ENCODE results near the gene ARMC9. TPM values are rescaled to one million over a fixed set of nuclear protein-coding genes. Genes with fewer than 3 reads are reported as not detected.
A peak's percentile ranks its signal among the peaks of the same experiment; 100 is the strongest.

ARMC9 gene
- total and polyA plus RNA-seq, 4 donors = 20.5 to 51.6 (median 38.6) TPM

DNA sequence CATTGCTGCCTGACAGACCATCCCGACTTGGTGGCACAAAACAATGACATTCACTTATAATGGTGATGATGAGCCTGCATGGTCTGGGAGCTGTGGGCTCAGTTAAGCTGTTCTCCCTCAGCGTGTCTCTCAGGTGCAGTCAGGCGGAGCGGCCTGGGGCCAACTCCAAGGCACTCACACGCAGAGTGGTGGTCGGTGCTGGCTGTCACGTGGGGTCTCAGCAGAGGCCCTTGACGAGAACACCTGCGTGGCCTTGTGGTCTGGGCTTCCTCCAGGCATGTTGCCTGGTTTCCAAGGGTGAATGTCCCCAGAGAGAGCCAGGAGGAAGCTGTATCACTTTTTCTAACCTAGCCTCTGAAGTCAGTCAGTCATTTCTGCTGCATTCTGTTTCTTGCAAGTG lies 29.8 kb downstream of the ARMC9 start:
- ATAC-seq (ENCODE audit: insufficient read depth, low FRiP score) = no peak
- TF ChIP-seq, protein P1, sequence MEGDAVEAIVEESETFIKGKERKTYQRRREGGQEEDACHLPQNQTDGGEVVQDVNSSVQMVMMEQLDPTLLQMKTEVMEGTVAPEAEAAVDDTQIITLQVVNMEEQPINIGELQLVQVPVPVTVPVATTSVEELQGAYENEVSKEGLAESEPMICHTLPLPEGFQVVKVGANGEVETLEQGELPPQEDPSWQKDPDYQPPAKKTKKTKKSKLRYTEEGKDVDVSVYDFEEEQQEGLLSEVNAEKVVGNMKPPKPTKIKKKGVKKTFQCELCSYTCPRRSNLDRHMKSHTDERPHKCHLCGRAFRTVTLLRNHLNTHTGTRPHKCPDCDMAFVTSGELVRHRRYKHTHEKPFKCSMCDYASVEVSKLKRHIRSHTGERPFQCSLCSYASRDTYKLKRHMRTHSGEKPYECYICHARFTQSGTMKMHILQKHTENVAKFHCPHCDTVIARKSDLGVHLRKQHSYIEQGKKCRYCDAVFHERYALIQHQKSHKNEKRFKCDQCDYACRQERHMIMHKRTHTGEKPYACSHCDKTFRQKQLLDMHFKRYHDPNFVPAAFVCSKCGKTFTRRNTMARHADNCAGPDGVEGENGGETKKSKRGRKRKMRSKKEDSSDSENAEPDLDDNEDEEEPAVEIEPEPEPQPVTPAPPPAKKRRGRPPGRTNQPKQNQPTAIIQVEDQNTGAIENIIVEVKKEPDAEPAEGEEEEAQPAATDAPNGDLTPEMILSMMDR (IDR thresholded peaks at IDR 0.05; ENCODE audit: control extremely low read depth, extremely low read depth) = no peak

DNA sequence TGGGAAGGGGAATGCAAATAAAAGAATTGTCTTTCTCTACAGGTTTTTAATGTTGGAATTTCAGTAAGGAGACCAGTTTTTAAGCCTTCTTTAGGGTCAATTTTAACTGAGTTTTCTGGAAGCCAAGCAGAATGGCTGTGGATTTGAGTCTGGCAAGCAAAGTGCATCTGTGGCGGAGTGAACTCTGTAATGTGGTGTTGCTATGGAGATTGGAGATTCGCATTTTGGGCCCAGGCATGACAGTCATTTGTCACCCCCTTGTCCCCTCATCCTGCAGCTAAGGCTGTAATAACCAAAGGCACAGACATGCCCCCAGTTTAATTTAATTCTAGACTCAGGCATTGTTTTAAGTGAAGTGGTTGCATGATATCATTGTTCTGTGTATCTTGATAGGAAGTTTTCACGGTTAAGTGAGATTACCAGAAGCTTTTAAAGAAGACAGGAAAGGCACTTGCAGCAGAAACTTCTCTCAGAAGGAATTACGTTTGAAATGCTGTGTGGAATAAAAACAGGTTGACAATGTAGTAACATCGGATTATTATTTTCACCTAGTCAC lies 30.6 kb downstream of the ARMC9 start:
- peaks cover 0 to 11% (median 5%) of the 10 kb centered on the region in 4 donors for H3K36me3 ChIP-seq (ENCODE audit: control insufficient read depth in 4 of 4, insufficient read depth in 4 of 4, low read length in 4 of 4)
- no peaks in the 10 kb centered on the region for H3K27me3 ChIP-seq (ENCODE audit: control insufficient read depth in 3 of 3, insufficient read depth in 3 of 3, low read length in 2 of 3)
- H3K27ac ChIP-seq (ENCODE audit: low read depth in 1 of 2, low read length in 1 of 2) = no peak overlapping the region
- no peak overlapping the region for H3K9ac ChIP-seq (ENCODE audit: insufficient read depth in 1 of 2, low read length in 2 of 2)
- peaks cover 0 to 2% (median 0%) of the 10 kb centered on the region in 5 donors for H3K4me1 ChIP-seq (ENCODE audit: control insufficient read depth in 5 of 5, insufficient read depth in 5 of 5, low read length in 5 of 5)
- TF ChIP-seq, protein P1 (IDR thresholded peaks at IDR 0.05; ENCODE audit: control extremely low read depth, extremely low read depth) = no peak
- DNase-seq (no peak), ATAC-seq (ENCODE audit: insufficient read depth, low FRiP score) (no peak)
- H3K9me3 ChIP-seq (ENCODE audit: control insufficient read depth in 4 of 4, insufficient read depth in 3 of 4, low read length in 3 of 4) = no peaks in the 10 kb centered on the region
- no peak overlapping the region for H3K4me3 ChIP-seq
- WGBS, 2 donors = 65 to 72% methylated on average over 5 of the region's 5 CpGs

More for the DNA sequence above, 29.8 kb downstream of the ARMC9 start:
- 57 to 68% methylated on average over 9 of the region's 9 CpGs for WGBS, 2 donors
- Histone ChIP-seq H3K9me3 (ENCODE audit: control insufficient read depth in 4 of 4, insufficient read depth in 3 of 4, low read length in 3 of 4) (no peaks in the 10 kb centered on the region), H3K9ac (ENCODE audit: insufficient read depth in 1 of 2, low read length in 2 of 2) (no peak overlapping the region), H3K27ac (ENCODE audit: low read depth in 1 of 2, low read length in 1 of 2) (peak overlapping the region in 1 of 2 donors; percentile 71), H3K4me1 (ENCODE audit: control insufficient read depth in 5 of 5, insufficient read depth in 5 of 5, low read length in 5 of 5) (peaks cover 0 to 2% (median 0%) of the 10 kb centered on the region in 5 donors), H3K4me3 (no peak overlapping the region), H3K36me3 (ENCODE audit: control insufficient read depth in 4 of 4, insufficient read depth in 4 of 4, low read length in 4 of 4) (peaks cover 0 to 11% (median 5%) of the 10 kb centered on the region in 4 donors), H3K27me3 (ENCODE audit: control insufficient read depth in 3 of 3, insufficient read depth in 3 of 3, low read length in 2 of 3) (no peaks in the 10 kb centered on the region)
- DNase-seq = no peak

DNA sequence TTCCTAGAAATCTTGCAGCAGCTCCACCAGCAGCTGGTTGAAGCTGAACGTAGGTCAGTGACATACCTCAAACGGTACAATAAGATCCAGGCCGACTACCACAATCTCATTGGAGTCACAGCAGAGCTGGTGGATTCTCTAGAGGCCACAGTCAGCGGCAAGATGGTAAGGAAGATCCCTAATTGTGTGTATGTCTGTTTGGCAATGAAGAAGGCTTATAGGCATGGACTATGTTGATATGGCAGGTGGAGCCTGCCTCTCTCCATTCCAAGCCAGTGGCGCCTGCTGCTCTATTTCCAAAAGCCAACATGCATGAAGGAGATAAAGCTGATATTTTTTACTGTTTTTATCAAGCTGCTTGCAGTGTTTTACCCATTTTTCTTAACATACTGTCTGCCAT lies 36.8 kb downstream of the ARMC9 start:
- no peaks in the 10 kb centered on the region for H3K27me3 ChIP-seq (ENCODE audit: control insufficient read depth in 3 of 3, insufficient read depth in 3 of 3, low read length in 2 of 3)
- WGBS, 2 donors = 93 to 94% methylated on average over 5 of the region's 5 CpGs

More for the DNA sequence above, 36.8 kb downstream of the ARMC9 start:
- no peak overlapping the region for H3K9ac ChIP-seq (ENCODE audit: insufficient read depth in 1 of 2, low read length in 2 of 2)
- H3K4me3 ChIP-seq = no peak overlapping the region
- peaks cover 0 to 7% (median 4%) of the 10 kb centered on the region in 4 donors for H3K36me3 ChIP-seq (ENCODE audit: control insufficient read depth in 4 of 4, insufficient read depth in 4 of 4, low read length in 4 of 4)
- H3K4me1 ChIP-seq (ENCODE audit: control insufficient read depth in 5 of 5, insufficient read depth in 5 of 5, low read length in 5 of 5) = no peaks in the 10 kb centered on the region
- ATAC-seq (ENCODE audit: insufficient read depth, low FRiP score) = no peak
- no peaks in the 10 kb centered on the region for H3K9me3 ChIP-seq (ENCODE audit: control insufficient read depth in 4 of 4, insufficient read depth in 3 of 4, low read length in 3 of 4)
- DNase-seq = no peak
- H3K27ac ChIP-seq (ENCODE audit: low read depth in 1 of 2, low read length in 1 of 2) = no peak overlapping the region
- TF ChIP-seq, protein P1 (IDR thresholded peaks at IDR 0.05; ENCODE audit: control extremely low read depth, extremely low read depth) = no peak

Data from lung (tissue), 12 donors.